ENCODE measurements around the gene GNG8. TPM values are rescaled to one million over a fixed set of nuclear protein-coding genes. Genes with fewer than 3 reads are reported as not detected.
A peak's percentile ranks its signal among the peaks of the same experiment; 100 is the strongest.

The GNG8 gene
- total and polyA plus RNA-seq, 2 donors (not counting 1 experiment from before 2014, with no cell fraction given), result 6.7 TPM; not detected in 1

- Mint-ChIP-seq H3K4me1 (peaks cover 51% of the 10 kb centered on the region), H3K27ac (no peak overlapping the region), H3K9me3 (ENCODE audit: insufficient read depth) (no peaks in the 10 kb centered on the region), H3K4me3 (no peak overlapping the region), H3K27me3 (no peaks in the 10 kb centered on the region)
- H3K4me3 ChIP-seq (ENCODE audit: control extremely low read depth in 1 of 5, extremely low read depth in 1 of 5, insufficient read depth in 1 of 5, low read depth in 2 of 5, low read length in 4 of 5), result no peak overlapping the region
- intact Hi-C loops (cut with micrococcal nuclease), result no loop called here
- TF ChIP-seq CTCF (IDR thresholded peaks at IDR 0.05), result no peak
- no peak overlapping the region for H3K4me2 ChIP-seq (replicated peaks; ENCODE audit: low read depth, low read length, poor library complexity, severe bottlenecking)
- peaks cover 44 to 64% of the 10 kb centered on the region in 2 donors for H3K4me1 ChIP-seq (ENCODE audit: control insufficient read depth in 2 of 2, insufficient read depth in 2 of 2, low read length in 2 of 2)
- peaks cover 0 to 15% of the 10 kb centered on the region in 2 experiments for H3K36me3 ChIP-seq (replicated peaks in 1 of 2; ENCODE audit: control extremely low read depth in 1 of 2, control insufficient read depth in 1 of 2, extremely low read depth in 1 of 2, insufficient read depth in 2 of 2, low read length in 1 of 2)
- ChIA-PET POLR2A (interaction anchor here (0.6 to 3.2 kb wide), 3 partner anchors 12 to 82 kb away, joined by 3 to 17 read pairs (median 11); partner anchors contain the start of genes CALM3 and DACT3), CTCF (interaction anchor here (0.7 to 16.2 kb wide), 14 partner anchors 11 to 140 kb away, joined by 3 to 447 read pairs (median 6); partner anchors contain the start of genes CALM3, DACT3, GNG8 and PTGIR)
- no peaks in the 10 kb centered on the region for H3K79me2 ChIP-seq (ENCODE audit: control insufficient read depth, insufficient read depth, low read length)
- H2AFZ ChIP-seq (ENCODE audit: insufficient read depth, low read depth, low read length, poor library complexity, severe bottlenecking), result no peak overlapping the region
- no peak overlapping the region for H3K9ac ChIP-seq (ENCODE audit: low read length)
- no peak for DNase-seq
- peaks cover 16% of the 10 kb centered on the region for H4K20me1 ChIP-seq (ENCODE audit: control insufficient read depth, insufficient read depth, low read length, poor library complexity, severe bottlenecking)
- 89% methylated on average over 18 of the region's 22 CpGs for WGBS (ENCODE audit: insufficient coverage)
- H3K27ac ChIP-seq (ENCODE audit: low read length in 2 of 2), result no peak overlapping the region
- H3K27me3 ChIP-seq (replicated peaks in 1 of 4; ENCODE audit: control extremely low read depth in 1 of 4, control insufficient read depth in 3 of 4, insufficient read depth in 4 of 4, low read length in 3 of 4), result no peaks in the 10 kb centered on the region
- H3K9me3 ChIP-seq (ENCODE audit: control extremely low read depth in 1 of 3, control insufficient read depth in 2 of 3, insufficient read depth in 1 of 3, low read length in 2 of 3), result peaks cover 0 to 7% (median 0%) of the 10 kb centered on the region in 3 donors
- no peak for ATAC-seq (ENCODE audit: low read depth)
These were observed 22.5 kb downstream of the GNG8 start for GRCh38 chr19:46613525-46613924.

- Histone ChIP-seq H3K9ac (ENCODE audit: low read length) (no peak overlapping the region), H4K20me1 (ENCODE audit: control insufficient read depth, insufficient read depth, low read length, poor library complexity, severe bottlenecking) (peaks cover 34% of the 10 kb centered on the region), H3K9me3 (ENCODE audit: control extremely low read depth in 1 of 3, control insufficient read depth in 2 of 3, insufficient read depth in 1 of 3, low read length in 2 of 3) (peaks cover 0 to 7% (median 0%) of the 10 kb centered on the region in 3 donors), H3K27me3 (replicated peaks in 1 of 4; ENCODE audit: control extremely low read depth in 1 of 4, control insufficient read depth in 3 of 4, insufficient read depth in 4 of 4, low read length in 3 of 4) (no peaks in the 10 kb centered on the region), H3K36me3 (replicated peaks in 1 of 2; ENCODE audit: control extremely low read depth in 1 of 2, control insufficient read depth in 1 of 2, extremely low read depth in 1 of 2, insufficient read depth in 2 of 2, low read length in 1 of 2) (peaks cover 0 to 32% of the 10 kb centered on the region in 2 experiments), H3K4me2 (replicated peaks; ENCODE audit: low read depth, low read length, poor library complexity, severe bottlenecking) (peak overlapping the region; percentile 55), H3K27ac (ENCODE audit: low read length in 2 of 2) (no peak overlapping the region), H2AFZ (ENCODE audit: insufficient read depth, low read depth, low read length, poor library complexity, severe bottlenecking) (peak overlapping the region; percentile 2), H3K4me1 (ENCODE audit: control insufficient read depth in 2 of 2, insufficient read depth in 2 of 2, low read length in 2 of 2) (peaks cover 30 to 46% of the 10 kb centered on the region in 2 donors), H3K79me2 (ENCODE audit: control insufficient read depth, insufficient read depth, low read length) (no peaks in the 10 kb centered on the region), H3K4me3 (ENCODE audit: control extremely low read depth in 1 of 5, extremely low read depth in 1 of 5, insufficient read depth in 1 of 5, low read depth in 2 of 5, low read length in 4 of 5) (no peak overlapping the region)
- no peaks in the 10 kb centered on the region for H3K9me3 Mint-ChIP-seq (ENCODE audit: insufficient read depth)
- ATAC-seq (ENCODE audit: low read depth) (no peak), DNase-seq (no peak)
- POLR2A ChIA-PET, result interaction anchor here (0.5 to 3.2 kb wide), 5 partner anchors 8 to 101 kb away, joined by 3 to 19 read pairs (median 4); partner anchors contain the start of genes CALM3 and DACT3
- CTCF ChIA-PET, result interaction anchor here (0.8 to 16.2 kb wide), 12 partner anchors 10 to 138 kb away, joined by 3 to 447 read pairs (median 4); partner anchors contain the start of genes CALM3 and DACT3
- H3K27me3 Mint-ChIP-seq, result no peaks in the 10 kb centered on the region
- peak overlapping the region; percentile 42 for H3K4me3 Mint-ChIP-seq
- intact Hi-C loops (cut with micrococcal nuclease), result no loop called here
- 35% methylated on average over 5 of the region's 6 CpGs for WGBS (ENCODE audit: insufficient coverage)
- TF ChIP-seq EZH2 (IDR thresholded peaks at IDR 0.05; ENCODE audit: borderline replicate concordance, insufficient read depth, low read depth, low read length, poor library complexity, severe bottlenecking), result no peak
- peaks cover 41% of the 10 kb centered on the region for H3K4me1 Mint-ChIP-seq
- H3K27ac Mint-ChIP-seq, result peak overlapping the region; percentile 56
These were observed 24.2 kb downstream of the GNG8 start for GRCh38 chr19:46611776-46612175.

Measured in B cell (primary cell).